Measurements from ENCODE around the gene CNTNAP4. TPM values are rescaled to one million over a fixed set of nuclear protein-coding genes. Genes with fewer than 3 reads are reported as not detected.

The CNTNAP4 gene
- polyA plus RNA-seq, 2 donors, result not detected

DNA sequence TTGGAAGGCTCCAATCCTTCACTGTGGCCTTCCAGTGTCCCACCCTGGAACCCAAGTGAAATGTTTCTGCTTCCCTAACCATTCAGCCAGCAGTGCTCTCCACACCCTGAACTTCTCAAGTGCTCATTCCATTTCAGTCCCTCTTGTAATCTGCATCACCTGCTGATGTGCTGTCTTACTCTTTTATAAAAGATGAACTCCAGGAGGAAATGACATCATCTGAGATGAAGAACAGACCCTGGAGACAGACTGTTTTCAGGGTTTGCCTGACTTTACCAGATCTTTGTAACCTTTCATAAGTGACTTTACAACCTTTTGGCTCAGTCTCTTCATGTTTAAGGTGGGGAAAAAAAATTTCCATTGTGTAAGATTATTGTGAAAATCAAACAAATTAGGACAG is 61.3 kb downstream of the CNTNAP4 start:
- Histone ChIP-seq H3K27me3 (ENCODE audit: control insufficient read depth in 1 of 2, insufficient read depth in 2 of 2, low read length in 2 of 2) (no peaks in the 10 kb centered on the region), H3K36me3 (ENCODE audit: control insufficient read depth in 2 of 2, insufficient read depth in 2 of 2, low read length in 1 of 2) (no peaks in the 10 kb centered on the region), H3K4me3 (ENCODE audit: low read depth in 1 of 2, low read length in 2 of 2) (no peak overlapping the region), H3K27ac (ENCODE audit: low read depth in 2 of 2, low read length in 1 of 2) (no peak overlapping the region), H3K9me3 (ENCODE audit: control insufficient read depth in 2 of 2, insufficient read depth in 1 of 2, low read depth in 1 of 2, low read length in 1 of 2) (no peaks in the 10 kb centered on the region), H3K4me1 (ENCODE audit: control insufficient read depth in 2 of 2, insufficient read depth in 2 of 2, low read length in 1 of 2) (no peaks in the 10 kb centered on the region)

DNA sequence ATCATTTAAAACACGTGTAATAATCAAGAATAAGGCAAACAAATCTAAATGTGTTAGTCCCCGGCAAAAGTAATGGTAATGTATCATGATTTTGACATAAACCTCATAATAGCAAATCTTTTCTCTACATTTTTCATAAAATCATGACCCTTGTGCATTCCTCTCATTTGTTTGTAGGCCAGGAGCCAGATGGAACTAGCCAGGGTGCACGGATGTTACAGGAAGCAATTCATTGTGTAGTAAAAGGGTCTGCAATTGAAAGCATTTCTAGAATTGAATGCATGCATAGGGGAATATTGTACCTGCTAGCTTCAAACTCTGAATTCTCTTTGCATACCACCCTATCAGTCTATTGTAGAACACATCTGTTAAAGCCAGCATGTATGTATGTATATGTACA is 66.6 kb downstream of the CNTNAP4 start:
- no peaks in the 10 kb centered on the region for H3K4me1 ChIP-seq (ENCODE audit: control insufficient read depth in 2 of 2, insufficient read depth in 2 of 2, low read length in 1 of 2)
- WGBS, 2 donors, result 47 to 52% methylated on average over 3 of the region's 3 CpGs
- no peaks in the 10 kb centered on the region for H3K9me3 ChIP-seq (ENCODE audit: control insufficient read depth in 2 of 2, insufficient read depth in 1 of 2, low read depth in 1 of 2, low read length in 1 of 2)

DNA sequence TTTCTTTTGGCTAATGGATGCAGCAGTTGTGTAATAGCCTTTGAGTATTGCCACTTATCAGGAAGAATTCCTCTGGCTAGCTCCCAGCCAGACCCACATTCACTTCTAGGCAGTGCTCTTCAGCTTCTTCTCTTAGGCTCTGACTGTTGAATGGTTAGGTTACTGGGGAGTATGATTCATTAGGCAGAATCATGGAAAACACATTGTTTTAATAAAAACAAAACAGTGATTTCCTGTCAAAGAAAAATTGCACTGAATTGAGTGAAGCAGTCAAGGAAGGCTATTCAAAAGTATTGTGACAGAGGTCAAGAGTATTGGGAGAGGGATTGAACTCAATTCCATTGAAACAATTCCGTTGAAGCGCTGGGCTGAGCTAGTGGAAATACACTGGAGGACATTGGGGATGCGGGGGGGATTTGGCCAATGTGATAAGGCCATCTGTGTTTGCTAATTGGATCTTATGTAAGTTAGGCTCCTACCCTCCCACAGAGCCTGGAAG is 68.0 kb downstream of the CNTNAP4 start:
- no peaks in the 10 kb centered on the region for H3K4me1 ChIP-seq (ENCODE audit: control insufficient read depth in 2 of 2, insufficient read depth in 2 of 2, low read length in 1 of 2)
- no peaks in the 10 kb centered on the region for H3K27me3 ChIP-seq (ENCODE audit: control insufficient read depth in 1 of 2, insufficient read depth in 2 of 2, low read length in 2 of 2)
- no peak overlapping the region for H3K27ac ChIP-seq (ENCODE audit: low read depth in 2 of 2, low read length in 1 of 2)
- no peak overlapping the region for H3K4me3 ChIP-seq (ENCODE audit: low read depth in 1 of 2, low read length in 2 of 2)
- no peaks in the 10 kb centered on the region for H3K36me3 ChIP-seq (ENCODE audit: control insufficient read depth in 2 of 2, insufficient read depth in 2 of 2, low read length in 1 of 2)
- no peaks in the 10 kb centered on the region for H3K9me3 ChIP-seq (ENCODE audit: control insufficient read depth in 2 of 2, insufficient read depth in 1 of 2, low read depth in 1 of 2, low read length in 1 of 2)
- WGBS, 2 donors, result 57 to 64% methylated on average over 3 of the region's 3 CpGs

More for the DNA sequence above, 66.6 kb downstream of the CNTNAP4 start:
- no peak overlapping the region for H3K27ac ChIP-seq (ENCODE audit: low read depth in 2 of 2, low read length in 1 of 2)
- H3K36me3 ChIP-seq (ENCODE audit: control insufficient read depth in 2 of 2, insufficient read depth in 2 of 2, low read length in 1 of 2), result no peaks in the 10 kb centered on the region
- no peaks in the 10 kb centered on the region for H3K27me3 ChIP-seq (ENCODE audit: control insufficient read depth in 1 of 2, insufficient read depth in 2 of 2, low read length in 2 of 2)
- H3K4me3 ChIP-seq (ENCODE audit: low read depth in 1 of 2, low read length in 2 of 2), result no peak overlapping the region

DNA sequence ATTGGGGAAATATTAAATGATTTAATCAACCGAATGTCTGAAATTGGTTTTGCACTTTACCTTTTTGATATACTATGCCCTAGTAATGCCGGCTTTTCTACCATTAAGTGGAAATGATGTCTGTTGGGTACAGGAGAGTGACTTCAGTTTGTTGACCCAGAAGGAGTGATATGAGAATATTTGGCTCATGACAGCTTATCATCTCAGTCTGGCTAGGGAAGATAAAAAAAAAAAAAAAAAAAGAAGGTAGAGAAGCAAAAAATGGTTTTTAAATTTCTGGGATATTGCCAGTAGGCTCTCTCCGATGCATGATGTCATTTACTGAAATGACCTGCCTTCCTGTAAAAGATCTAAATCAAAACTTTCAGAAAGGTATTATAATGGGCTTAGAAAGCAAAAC is 69.0 kb downstream of the CNTNAP4 start:
- 72 to 84% methylated on average over 3 of the region's 3 CpGs for whole genome bisulfite sequencing, 2 donors
- no peaks in the 10 kb centered on the region for H3K9me3 ChIP-seq (ENCODE audit: control insufficient read depth in 2 of 2, insufficient read depth in 1 of 2, low read depth in 1 of 2, low read length in 1 of 2)
- H3K36me3 ChIP-seq (ENCODE audit: control insufficient read depth in 2 of 2, insufficient read depth in 2 of 2, low read length in 1 of 2), result no peaks in the 10 kb centered on the region
- no peak overlapping the region for H3K4me3 ChIP-seq (ENCODE audit: low read depth in 1 of 2, low read length in 2 of 2)
- no peaks in the 10 kb centered on the region for H3K4me1 ChIP-seq (ENCODE audit: control insufficient read depth in 2 of 2, insufficient read depth in 2 of 2, low read length in 1 of 2)
- no peak overlapping the region for H3K27ac ChIP-seq (ENCODE audit: low read depth in 2 of 2, low read length in 1 of 2)
- no peaks in the 10 kb centered on the region for H3K27me3 ChIP-seq (ENCODE audit: control insufficient read depth in 1 of 2, insufficient read depth in 2 of 2, low read length in 2 of 2)

DNA sequence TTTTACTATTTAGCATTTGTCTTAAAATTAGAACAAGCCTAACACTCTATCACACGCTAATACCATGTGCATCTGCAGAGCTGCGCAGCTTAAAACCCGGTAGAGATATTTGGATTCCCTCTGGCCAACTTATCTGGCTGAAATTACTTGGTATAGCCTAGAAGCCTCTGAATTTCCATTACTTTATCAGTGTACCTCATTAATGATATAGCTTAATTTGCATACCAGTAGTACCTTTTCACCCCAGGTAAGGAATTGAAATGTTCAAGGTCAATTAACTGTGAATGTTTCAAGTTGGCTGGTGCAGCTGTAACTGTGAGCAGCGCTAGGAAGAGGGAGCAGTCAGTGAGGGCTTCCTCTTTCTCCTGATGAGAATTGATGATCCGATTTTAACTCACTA is 74.2 kb downstream of the CNTNAP4 start:
- Histone ChIP-seq H3K4me3 (ENCODE audit: low read depth in 1 of 2, low read length in 2 of 2) (no peak overlapping the region), H3K36me3 (ENCODE audit: control insufficient read depth in 2 of 2, insufficient read depth in 2 of 2, low read length in 1 of 2) (no peaks in the 10 kb centered on the region), H3K4me1 (ENCODE audit: control insufficient read depth in 2 of 2, insufficient read depth in 2 of 2, low read length in 1 of 2) (no peaks in the 10 kb centered on the region), H3K27me3 (ENCODE audit: control insufficient read depth in 1 of 2, insufficient read depth in 2 of 2, low read length in 2 of 2) (no peaks in the 10 kb centered on the region), H3K27ac (ENCODE audit: low read depth in 2 of 2, low read length in 1 of 2) (no peak overlapping the region), H3K9me3 (ENCODE audit: control insufficient read depth in 2 of 2, insufficient read depth in 1 of 2, low read depth in 1 of 2, low read length in 1 of 2) (peaks cover 0 to 2% of the 10 kb centered on the region in 2 donors)
- 76 to 79% methylated on average over 5 of the region's 5 CpGs for WGBS, 2 donors

DNA sequence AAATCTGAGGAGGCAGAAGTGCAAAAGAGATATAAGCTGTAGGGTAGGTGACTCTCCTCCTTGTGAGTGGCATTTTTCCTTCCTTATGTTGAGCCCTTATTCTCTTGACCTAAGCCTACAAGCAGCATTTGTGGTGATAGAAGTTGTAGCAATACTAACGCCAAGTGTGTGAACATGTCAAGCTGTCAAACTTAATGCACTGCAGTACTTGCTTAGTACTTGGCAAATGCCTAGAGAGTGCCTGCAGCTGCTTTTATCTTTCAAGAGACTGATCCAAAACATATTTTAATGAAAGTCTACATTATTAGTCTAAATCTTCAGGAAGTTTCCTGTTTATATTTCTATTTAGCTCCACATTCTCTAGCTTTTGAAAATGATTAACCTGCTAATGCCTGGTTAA is 83.2 kb downstream of the CNTNAP4 start:
- Histone ChIP-seq H3K4me1 (ENCODE audit: control insufficient read depth in 2 of 2, insufficient read depth in 2 of 2, low read length in 1 of 2) (no peaks in the 10 kb centered on the region), H3K27ac (ENCODE audit: low read depth in 2 of 2, low read length in 1 of 2) (no peak overlapping the region), H3K27me3 (ENCODE audit: control insufficient read depth in 1 of 2, insufficient read depth in 2 of 2, low read length in 2 of 2) (no peaks in the 10 kb centered on the region), H3K4me3 (ENCODE audit: low read depth in 1 of 2, low read length in 2 of 2) (no peak overlapping the region), H3K9me3 (ENCODE audit: control insufficient read depth in 2 of 2, insufficient read depth in 1 of 2, low read depth in 1 of 2, low read length in 1 of 2) (no peaks in the 10 kb centered on the region), H3K36me3 (ENCODE audit: control insufficient read depth in 2 of 2, insufficient read depth in 2 of 2, low read length in 1 of 2) (no peaks in the 10 kb centered on the region)
- 36 to 45% methylated on average over 1 of the region's 1 CpG for WGBS, 2 donors

DNA sequence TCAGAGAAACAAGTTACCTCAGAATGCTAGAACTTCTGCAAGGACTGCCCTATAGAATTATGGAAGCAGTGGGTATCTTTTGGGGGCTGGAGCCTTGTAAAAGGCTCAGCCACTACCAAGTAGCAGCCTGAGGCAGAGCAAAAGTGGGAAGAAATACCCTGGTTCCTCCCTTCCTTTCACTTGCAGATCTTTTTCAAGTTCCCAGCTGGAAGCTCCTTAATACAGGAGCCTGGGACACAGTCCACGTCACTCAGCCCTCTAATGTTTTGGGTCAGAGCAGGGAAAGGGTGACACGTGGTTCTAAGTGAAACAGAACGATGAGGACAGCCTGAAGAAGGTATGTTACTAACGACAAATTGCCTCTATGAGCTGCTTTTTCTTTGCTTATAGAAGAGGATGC is 93.1 kb downstream of the CNTNAP4 start:
- Histone ChIP-seq H3K9me3 (ENCODE audit: control insufficient read depth in 2 of 2, insufficient read depth in 1 of 2, low read depth in 1 of 2, low read length in 1 of 2) (no peaks in the 10 kb centered on the region), H3K36me3 (ENCODE audit: control insufficient read depth in 2 of 2, insufficient read depth in 2 of 2, low read length in 1 of 2) (no peaks in the 10 kb centered on the region)

DNA sequence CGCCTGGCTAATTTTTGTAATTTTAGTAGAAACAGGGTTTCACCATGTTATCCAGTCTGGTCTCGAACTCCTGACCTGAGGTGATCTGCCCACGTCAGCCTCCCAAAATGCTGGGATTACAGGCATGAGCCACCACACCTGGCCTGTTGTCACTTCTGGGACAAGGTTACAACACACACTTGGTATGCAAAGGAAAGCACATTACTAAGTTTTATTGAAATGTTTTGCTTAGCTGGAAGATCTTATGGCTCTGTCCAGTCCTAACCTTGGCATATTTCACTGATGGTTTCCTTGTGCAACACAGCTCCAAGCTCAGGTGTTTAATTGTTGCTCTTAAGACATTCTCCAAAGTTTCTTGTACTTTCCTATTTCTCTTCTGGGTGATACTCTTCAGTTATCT is 94.2 kb downstream of the CNTNAP4 start:
- 88 to 94% methylated on average over 3 of the region's 3 CpGs for WGBS, 2 donors
- Histone ChIP-seq H3K27ac (ENCODE audit: low read depth in 2 of 2, low read length in 1 of 2) (no peak overlapping the region), H3K4me1 (ENCODE audit: control insufficient read depth in 2 of 2, insufficient read depth in 2 of 2, low read length in 1 of 2) (no peaks in the 10 kb centered on the region), H3K36me3 (ENCODE audit: control insufficient read depth in 2 of 2, insufficient read depth in 2 of 2, low read length in 1 of 2) (no peaks in the 10 kb centered on the region), H3K4me3 (ENCODE audit: low read depth in 1 of 2, low read length in 2 of 2) (no peak overlapping the region), H3K9me3 (ENCODE audit: control insufficient read depth in 2 of 2, insufficient read depth in 1 of 2, low read depth in 1 of 2, low read length in 1 of 2) (no peaks in the 10 kb centered on the region), H3K27me3 (ENCODE audit: control insufficient read depth in 1 of 2, insufficient read depth in 2 of 2, low read length in 2 of 2) (no peaks in the 10 kb centered on the region)

More for the DNA sequence above, 93.1 kb downstream of the CNTNAP4 start:
- Histone ChIP-seq H3K27me3 (ENCODE audit: control insufficient read depth in 1 of 2, insufficient read depth in 2 of 2, low read length in 2 of 2) (no peaks in the 10 kb centered on the region), H3K4me3 (ENCODE audit: low read depth in 1 of 2, low read length in 2 of 2) (no peak overlapping the region), H3K27ac (ENCODE audit: low read depth in 2 of 2, low read length in 1 of 2) (no peak overlapping the region), H3K4me1 (ENCODE audit: control insufficient read depth in 2 of 2, insufficient read depth in 2 of 2, low read length in 1 of 2) (no peaks in the 10 kb centered on the region)
- 23 to 27% methylated on average over 4 of the region's 4 CpGs for WGBS, 2 donors

DNA sequence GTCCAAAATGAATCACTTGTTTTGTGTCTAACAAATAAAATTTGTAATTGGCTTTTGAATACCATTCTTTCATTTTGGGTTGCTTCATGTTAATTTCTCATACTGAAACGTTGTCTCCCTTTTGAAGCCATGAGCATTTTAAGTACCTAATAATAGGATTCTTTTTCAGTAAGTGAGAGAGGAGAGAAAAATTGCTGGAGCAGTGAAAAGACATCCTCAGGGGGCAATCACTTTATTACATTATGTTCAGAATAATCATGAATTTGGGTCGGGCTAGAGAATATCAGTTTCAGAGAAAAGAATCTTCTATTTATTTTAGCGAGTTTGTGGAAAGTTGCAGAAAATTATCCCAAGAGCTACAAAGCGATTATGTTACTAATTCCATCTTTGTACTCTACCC is 96.8 kb downstream of the CNTNAP4 start:
- H3K9me3 ChIP-seq (ENCODE audit: control insufficient read depth in 2 of 2, insufficient read depth in 1 of 2, low read depth in 1 of 2, low read length in 1 of 2), result no peaks in the 10 kb centered on the region
- H3K4me1 ChIP-seq (ENCODE audit: control insufficient read depth in 2 of 2, insufficient read depth in 2 of 2, low read length in 1 of 2), result no peaks in the 10 kb centered on the region
- H3K4me3 ChIP-seq (ENCODE audit: low read depth in 1 of 2, low read length in 2 of 2), result no peak overlapping the region
- WGBS, 2 donors, result 77 to 82% methylated on average over 4 of the region's 4 CpGs
- no peak overlapping the region for H3K27ac ChIP-seq (ENCODE audit: low read depth in 2 of 2, low read length in 1 of 2)
- H3K36me3 ChIP-seq (ENCODE audit: control insufficient read depth in 2 of 2, insufficient read depth in 2 of 2, low read length in 1 of 2), result no peaks in the 10 kb centered on the region
- H3K27me3 ChIP-seq (ENCODE audit: control insufficient read depth in 1 of 2, insufficient read depth in 2 of 2, low read length in 2 of 2), result no peaks in the 10 kb centered on the region

DNA sequence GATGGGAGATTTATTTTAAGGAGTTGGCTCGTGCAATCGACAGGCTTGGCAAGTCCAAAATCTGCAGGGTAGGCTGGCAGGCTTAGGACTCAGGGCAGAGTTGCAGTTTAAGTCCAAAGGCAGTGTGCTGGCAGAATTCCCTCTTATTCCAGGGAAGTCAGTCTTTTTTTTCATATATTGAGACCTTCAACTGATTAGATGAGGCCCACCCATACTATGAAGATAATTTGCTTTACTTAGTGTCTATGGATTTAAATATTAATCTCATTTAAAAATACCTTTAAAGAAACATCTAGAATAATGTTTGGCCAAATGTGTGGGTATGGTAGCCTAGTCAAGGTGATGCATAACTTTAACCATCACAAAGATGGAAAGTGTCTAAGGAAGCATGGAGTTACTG is 99.8 kb downstream of the CNTNAP4 start:
- Histone ChIP-seq H3K36me3 (ENCODE audit: control insufficient read depth in 2 of 2, insufficient read depth in 2 of 2, low read length in 1 of 2) (no peaks in the 10 kb centered on the region), H3K4me1 (ENCODE audit: control insufficient read depth in 2 of 2, insufficient read depth in 2 of 2, low read length in 1 of 2) (no peaks in the 10 kb centered on the region), H3K4me3 (ENCODE audit: low read depth in 1 of 2, low read length in 2 of 2) (no peak overlapping the region), H3K27ac (ENCODE audit: low read depth in 2 of 2, low read length in 1 of 2) (no peak overlapping the region), H3K9me3 (ENCODE audit: control insufficient read depth in 2 of 2, insufficient read depth in 1 of 2, low read depth in 1 of 2, low read length in 1 of 2) (no peaks in the 10 kb centered on the region), H3K27me3 (ENCODE audit: control insufficient read depth in 1 of 2, insufficient read depth in 2 of 2, low read length in 2 of 2) (no peaks in the 10 kb centered on the region)
- WGBS, 2 donors, result 88 to 94% methylated on average over 2 of the region's 2 CpGs
